GM19324 (cell line): ENCODE data around the gene CLDN1.

Source experiments
- ATAC-seq: cut with Tn5 transposase; IDR thresholded peaks from one replicate; pipeline ENCODE4 v1.9.1; 2021; ENCODE audit warnings: mild to moderate bottlenecking, moderate library complexity; ENCODE audit not compliant: unreplicated experiment, low FRiP score

CLDN1 gene

GRCh38 chr3:190336516-190337189 lies 14.4 kb upstream of the CLDN1 start:
- ATAC-seq = no peak

GRCh38 chr3:190333961-190334360 lies 11.7 kb upstream of the CLDN1 start:
- no peak for ATAC-seq

GRCh38 chr3:190330936-190331734 lies 8.9 kb upstream of the CLDN1 start:
- ATAC-seq = no peak

GRCh38 chr3:190326930-190327329 lies 4.7 kb upstream of the CLDN1 start:
- no peak for ATAC-seq

- ATAC-seq = no peak
These were observed 4.1 kb upstream of the CLDN1 start for GRCh38 chr3:190326361-190326760.

- no peak for ATAC-seq
These were observed 3.7 kb upstream of the CLDN1 start for GRCh38 chr3:190325923-190326322.

GRCh38 chr3:190323246-190323626 lies 990 bp upstream of the CLDN1 start:
- no peak for ATAC-seq

- ATAC-seq = no peak
These were observed 479 bp upstream of the CLDN1 start for GRCh38 chr3:190322604-190323245.

- no peak for ATAC-seq
These were observed 1.5 kb downstream of the CLDN1 start for GRCh38 chr3:190320594-190321362.

- ATAC-seq = no peak
These were observed 2.6 kb downstream of the CLDN1 start for GRCh38 chr3:190319660-190320059.

- ATAC-seq = no peak
These were observed 3.6 kb downstream of the CLDN1 start for GRCh38 chr3:190318666-190319065.

- no peak for ATAC-seq
These were observed 7.5 kb downstream of the CLDN1 start for GRCh38 chr3:190314741-190315140.

GRCh38 chr3:190309414-190309813 lies 12.8 kb downstream of the CLDN1 start:
- no peak for ATAC-seq

- ATAC-seq = no peak
These were observed 14.1 kb downstream of the CLDN1 start for GRCh38 chr3:190308154-190308553.

GRCh38 chr3:190307164-190307545 lies 15.1 kb downstream of the CLDN1 start:
- no peak for ATAC-seq

GRCh38 chr3:190306513-190307163 lies 15.6 kb downstream of the CLDN1 start:
- ATAC-seq = no peak

- no peak for ATAC-seq
These were observed 16.2 kb downstream of the CLDN1 start for GRCh38 chr3:190306026-190306425.

GRCh38 chr3:190305406-190305805 lies 16.8 kb downstream of the CLDN1 start:
- no peak for ATAC-seq

GRCh38 chr3:190303884-190304283 lies 18.4 kb downstream of the CLDN1 start:
- no peak for ATAC-seq

- no peak for ATAC-seq
These were observed 19.9 kb downstream of the CLDN1 start for GRCh38 chr3:190302212-190302867.
